ENCODE measurements around the gene FHL1.

DNA sequence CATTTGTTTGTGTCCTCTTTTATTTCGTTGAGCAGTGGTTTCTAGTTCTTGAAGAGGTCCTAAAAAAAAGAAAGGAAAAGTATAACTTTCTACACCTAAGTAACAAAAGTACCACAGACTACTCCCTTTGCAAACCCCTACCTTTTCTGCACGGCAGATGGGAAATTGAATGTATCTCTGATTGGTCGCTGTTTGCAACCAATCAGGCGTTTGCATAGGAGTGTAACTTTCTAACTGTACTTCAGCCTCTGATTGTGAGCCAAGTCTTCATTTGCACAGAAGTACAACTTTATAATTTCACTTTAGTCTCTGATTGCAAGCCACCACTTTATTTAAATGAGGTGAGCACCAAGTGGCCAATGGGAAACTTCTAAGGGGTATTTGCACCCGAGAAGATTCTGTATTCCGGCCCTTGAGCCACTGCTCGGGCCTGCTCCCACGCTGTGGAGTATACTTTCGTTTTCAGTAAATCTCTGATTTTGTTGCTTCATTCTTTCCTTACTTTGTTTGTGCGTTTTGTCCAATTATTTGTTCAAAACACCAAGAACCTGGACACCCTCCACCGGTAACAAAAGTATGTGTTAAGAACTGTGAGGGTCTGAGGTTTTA is 40.3 kb upstream of the FHL1 start:
- TF ChIP-seq EP300 (IDR thresholded peaks at IDR 0.05) (no peak), POLR2A (IDR thresholded peaks at IDR 0.05) (no peak), POLR2AphosphoS5 (IDR thresholded peaks at IDR 0.05) (no peak)
- TF ChIP-seq, protein P1, sequence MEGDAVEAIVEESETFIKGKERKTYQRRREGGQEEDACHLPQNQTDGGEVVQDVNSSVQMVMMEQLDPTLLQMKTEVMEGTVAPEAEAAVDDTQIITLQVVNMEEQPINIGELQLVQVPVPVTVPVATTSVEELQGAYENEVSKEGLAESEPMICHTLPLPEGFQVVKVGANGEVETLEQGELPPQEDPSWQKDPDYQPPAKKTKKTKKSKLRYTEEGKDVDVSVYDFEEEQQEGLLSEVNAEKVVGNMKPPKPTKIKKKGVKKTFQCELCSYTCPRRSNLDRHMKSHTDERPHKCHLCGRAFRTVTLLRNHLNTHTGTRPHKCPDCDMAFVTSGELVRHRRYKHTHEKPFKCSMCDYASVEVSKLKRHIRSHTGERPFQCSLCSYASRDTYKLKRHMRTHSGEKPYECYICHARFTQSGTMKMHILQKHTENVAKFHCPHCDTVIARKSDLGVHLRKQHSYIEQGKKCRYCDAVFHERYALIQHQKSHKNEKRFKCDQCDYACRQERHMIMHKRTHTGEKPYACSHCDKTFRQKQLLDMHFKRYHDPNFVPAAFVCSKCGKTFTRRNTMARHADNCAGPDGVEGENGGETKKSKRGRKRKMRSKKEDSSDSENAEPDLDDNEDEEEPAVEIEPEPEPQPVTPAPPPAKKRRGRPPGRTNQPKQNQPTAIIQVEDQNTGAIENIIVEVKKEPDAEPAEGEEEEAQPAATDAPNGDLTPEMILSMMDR (IDR thresholded peaks at IDR 0.05) = no peak

Data from sigmoid colon (tissue), 4 donors.